Ecto neural progenitor cell (in vitro differentiated cells): ENCODE data around the gene PPM1H.
A peak's percentile ranks its signal among the peaks of the same experiment; 100 is the strongest.
"Not testable (repeated sequence)": the region's sequence is repeated elsewhere in the genome, so short reads cannot be mapped to it uniquely, and the experiment has no call there.

Experiments used
- DNase-seq: peaks from one replicate; pipeline ENCODE4 v3.0.0-alpha.2; 2018; ENCODE audit warnings: low spot score

The PPM1H gene

GRCh38 chr12:62943779-62944395 lies 8.9 kb upstream of the PPM1H start:
- no peak for DNase-seq

- DNase-seq: not testable (repeated sequence)
Observed at GRCh38 chr12:62942316-62942715, 7.4 kb upstream of the PPM1H start.

- DNase-seq: peak; percentile 81
Observed at GRCh38 chr12:62934239-62934798, 631 bp downstream of the PPM1H start.

- no peak for DNase-seq
Observed at GRCh38 chr12:62933602-62934238, 1.2 kb downstream of the PPM1H start.

GRCh38 chr12:62933220-62933601 lies 1.7 kb downstream of the PPM1H start:
- peak; percentile 77 for DNase-seq

GRCh38 chr12:62931477-62931876 lies 3.5 kb downstream of the PPM1H start:
- DNase-seq: no peak

GRCh38 chr12:62930546-62931425 lies 4.2 kb downstream of the PPM1H start:
- DNase-seq: no peak

GRCh38 chr12:62928632-62929031 lies 6.3 kb downstream of the PPM1H start:
- DNase-seq: no peak

- DNase-seq: no peak
Observed at GRCh38 chr12:62925680-62926079, 9.3 kb downstream of the PPM1H start.

GRCh38 chr12:62924084-62924483 lies 10.9 kb downstream of the PPM1H start:
- no peak for DNase-seq

GRCh38 chr12:62922539-62922938 lies 12.4 kb downstream of the PPM1H start:
- no peak for DNase-seq

GRCh38 chr12:62919838-62920237 lies 15.1 kb downstream of the PPM1H start:
- DNase-seq: no peak

GRCh38 chr12:62917926-62918325 lies 17.0 kb downstream of the PPM1H start:
- DNase-seq: no peak

GRCh38 chr12:62916632-62917425 lies 18.1 kb downstream of the PPM1H start:
- DNase-seq: no peak

GRCh38 chr12:62915204-62915529 lies 19.8 kb downstream of the PPM1H start:
- no peak for DNase-seq

GRCh38 chr12:62914443-62915203 lies 20.3 kb downstream of the PPM1H start:
- DNase-seq: no peak

- DNase-seq: no peak
Observed at GRCh38 chr12:62913380-62913779, 21.6 kb downstream of the PPM1H start.

- no peak for DNase-seq
Observed at GRCh38 chr12:62912644-62913043, 22.3 kb downstream of the PPM1H start.

GRCh38 chr12:62911286-62911685 lies 23.7 kb downstream of the PPM1H start:
- DNase-seq: no peak

GRCh38 chr12:62910549-62911169 lies 24.3 kb downstream of the PPM1H start:
- DNase-seq: no peak

GRCh38 chr12:62909340-62909739 lies 25.6 kb downstream of the PPM1H start:
- no peak for DNase-seq
